Measurements from ENCODE around the gene SMCHD1. TPM values are rescaled to one million over a fixed set of nuclear protein-coding genes. Genes with fewer than 3 reads are reported as not detected.

Gene SMCHD1
- total RNA-seq, 1 experiment from 2014 or later = 33.0 TPM

DNA sequence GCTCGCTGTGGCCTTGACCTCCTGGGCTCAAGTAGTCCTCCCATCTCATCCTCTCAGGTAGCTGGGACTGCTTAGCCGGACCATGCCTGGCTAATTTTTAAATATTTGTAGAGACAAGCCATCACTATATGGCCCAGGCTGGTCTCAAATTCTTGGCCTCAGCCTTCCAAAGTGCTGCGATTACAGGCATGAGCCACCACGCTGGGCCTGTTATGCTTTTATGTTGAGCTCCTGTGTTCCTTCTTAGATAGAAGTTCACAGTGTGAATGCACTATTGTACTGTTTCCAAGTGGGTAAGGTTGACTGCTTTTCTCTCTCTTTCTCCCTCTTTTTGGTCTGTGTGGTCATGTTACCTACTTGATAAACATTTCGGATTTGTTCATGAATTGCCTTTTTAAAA is 61.9 kb downstream of the SMCHD1 start:
- no peaks in the 10 kb centered on the region for H3K27me3 Mint-ChIP-seq (ENCODE audit: low read depth)
- CTCF ChIA-PET = interaction anchor here (0.5 kb wide), 1 partner anchor 8 kb away, joined by 3 read pairs; no protein-coding TSS in a partner anchor
- ATAC-seq (no peak), DNase-seq (ENCODE audit: low spot score) (no peak)
- no peaks in the 10 kb centered on the region for H3K9me3 Mint-ChIP-seq
- POLR2A ChIA-PET = no interaction called here
- no peak overlapping the region for H3K4me3 Mint-ChIP-seq
- H3K27ac Mint-ChIP-seq = no peak overlapping the region; the same call in 1 of the 2 replicates
- peaks cover 9% of the 10 kb centered on the region for H3K4me1 Mint-ChIP-seq
- H3K36me3 Mint-ChIP-seq = peaks cover 28% of the 10 kb centered on the region
- TF ChIP-seq, protein P1, sequence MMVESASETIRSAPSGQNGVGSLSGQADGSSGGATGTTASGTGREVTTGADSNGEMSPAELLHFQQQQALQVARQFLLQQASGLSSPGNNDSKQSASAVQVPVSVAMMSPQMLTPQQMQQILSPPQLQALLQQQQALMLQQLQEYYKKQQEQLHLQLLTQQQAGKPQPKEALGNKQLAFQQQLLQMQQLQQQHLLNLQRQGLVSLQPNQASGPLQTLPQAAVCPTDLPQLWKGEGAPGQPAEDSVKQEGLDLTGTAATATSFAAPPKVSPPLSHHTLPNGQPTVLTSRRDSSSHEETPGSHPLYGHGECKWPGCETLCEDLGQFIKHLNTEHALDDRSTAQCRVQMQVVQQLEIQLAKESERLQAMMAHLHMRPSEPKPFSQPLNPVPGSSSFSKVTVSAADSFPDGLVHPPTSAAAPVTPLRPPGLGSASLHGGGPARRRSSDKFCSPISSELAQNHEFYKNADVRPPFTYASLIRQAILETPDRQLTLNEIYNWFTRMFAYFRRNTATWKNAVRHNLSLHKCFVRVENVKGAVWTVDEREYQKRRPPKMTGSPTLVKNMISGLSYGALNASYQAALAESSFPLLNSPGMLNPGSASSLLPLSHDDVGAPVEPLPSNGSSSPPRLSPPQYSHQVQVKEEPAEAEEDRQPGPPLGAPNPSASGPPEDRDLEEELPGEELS (CRISPR knock-in tag; IDR thresholded peaks at IDR 0.05) = no peak
- TF ChIP-seq, protein P2, sequence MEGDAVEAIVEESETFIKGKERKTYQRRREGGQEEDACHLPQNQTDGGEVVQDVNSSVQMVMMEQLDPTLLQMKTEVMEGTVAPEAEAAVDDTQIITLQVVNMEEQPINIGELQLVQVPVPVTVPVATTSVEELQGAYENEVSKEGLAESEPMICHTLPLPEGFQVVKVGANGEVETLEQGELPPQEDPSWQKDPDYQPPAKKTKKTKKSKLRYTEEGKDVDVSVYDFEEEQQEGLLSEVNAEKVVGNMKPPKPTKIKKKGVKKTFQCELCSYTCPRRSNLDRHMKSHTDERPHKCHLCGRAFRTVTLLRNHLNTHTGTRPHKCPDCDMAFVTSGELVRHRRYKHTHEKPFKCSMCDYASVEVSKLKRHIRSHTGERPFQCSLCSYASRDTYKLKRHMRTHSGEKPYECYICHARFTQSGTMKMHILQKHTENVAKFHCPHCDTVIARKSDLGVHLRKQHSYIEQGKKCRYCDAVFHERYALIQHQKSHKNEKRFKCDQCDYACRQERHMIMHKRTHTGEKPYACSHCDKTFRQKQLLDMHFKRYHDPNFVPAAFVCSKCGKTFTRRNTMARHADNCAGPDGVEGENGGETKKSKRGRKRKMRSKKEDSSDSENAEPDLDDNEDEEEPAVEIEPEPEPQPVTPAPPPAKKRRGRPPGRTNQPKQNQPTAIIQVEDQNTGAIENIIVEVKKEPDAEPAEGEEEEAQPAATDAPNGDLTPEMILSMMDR (IDR thresholded peaks at IDR 0.05) = no peak
- TF ChIP-seq, protein P3, sequence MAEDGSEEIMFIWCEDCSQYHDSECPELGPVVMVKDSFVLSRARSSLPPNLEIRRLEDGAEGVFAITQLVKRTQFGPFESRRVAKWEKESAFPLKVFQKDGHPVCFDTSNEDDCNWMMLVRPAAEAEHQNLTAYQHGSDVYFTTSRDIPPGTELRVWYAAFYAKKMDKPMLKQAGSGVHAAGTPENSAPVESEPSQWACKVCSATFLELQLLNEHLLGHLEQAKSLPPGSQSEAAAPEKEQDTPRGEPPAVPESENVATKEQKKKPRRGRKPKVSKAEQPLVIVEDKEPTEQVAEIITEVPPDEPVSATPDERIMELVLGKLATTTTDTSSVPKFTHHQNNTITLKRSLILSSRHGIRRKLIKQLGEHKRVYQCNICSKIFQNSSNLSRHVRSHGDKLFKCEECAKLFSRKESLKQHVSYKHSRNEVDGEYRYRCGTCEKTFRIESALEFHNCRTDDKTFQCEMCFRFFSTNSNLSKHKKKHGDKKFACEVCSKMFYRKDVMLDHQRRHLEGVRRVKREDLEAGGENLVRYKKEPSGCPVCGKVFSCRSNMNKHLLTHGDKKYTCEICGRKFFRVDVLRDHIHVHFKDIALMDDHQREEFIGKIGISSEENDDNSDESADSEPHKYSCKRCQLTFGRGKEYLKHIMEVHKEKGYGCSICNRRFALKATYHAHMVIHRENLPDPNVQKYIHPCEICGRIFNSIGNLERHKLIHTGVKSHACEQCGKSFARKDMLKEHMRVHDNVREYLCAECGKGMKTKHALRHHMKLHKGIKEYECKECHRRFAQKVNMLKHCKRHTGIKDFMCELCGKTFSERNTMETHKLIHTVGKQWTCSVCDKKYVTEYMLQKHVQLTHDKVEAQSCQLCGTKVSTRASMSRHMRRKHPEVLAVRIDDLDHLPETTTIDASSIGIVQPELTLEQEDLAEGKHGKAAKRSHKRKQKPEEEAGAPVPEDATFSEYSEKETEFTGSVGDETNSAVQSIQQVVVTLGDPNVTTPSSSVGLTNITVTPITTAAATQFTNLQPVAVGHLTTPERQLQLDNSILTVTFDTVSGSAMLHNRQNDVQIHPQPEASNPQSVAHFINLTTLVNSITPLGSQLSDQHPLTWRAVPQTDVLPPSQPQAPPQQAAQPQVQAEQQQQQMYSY (CRISPR knock-in tag; IDR thresholded peaks at IDR 0.05) = no peak
- TF ChIP-seq NFYB (CRISPR knock-in tag; conservative IDR thresholded peaks at IDR 0.05; ENCODE audit: low read depth) (no peak), ZNF121 (CRISPR knock-in tag; IDR thresholded peaks at IDR 0.05) (no peak), SP1 (CRISPR knock-in tag; conservative IDR thresholded peaks at IDR 0.05) (no peak), ZNF138 (CRISPR knock-in tag; conservative IDR thresholded peaks at IDR 0.05) (no peak)
- TF ChIP-seq, protein P4, sequence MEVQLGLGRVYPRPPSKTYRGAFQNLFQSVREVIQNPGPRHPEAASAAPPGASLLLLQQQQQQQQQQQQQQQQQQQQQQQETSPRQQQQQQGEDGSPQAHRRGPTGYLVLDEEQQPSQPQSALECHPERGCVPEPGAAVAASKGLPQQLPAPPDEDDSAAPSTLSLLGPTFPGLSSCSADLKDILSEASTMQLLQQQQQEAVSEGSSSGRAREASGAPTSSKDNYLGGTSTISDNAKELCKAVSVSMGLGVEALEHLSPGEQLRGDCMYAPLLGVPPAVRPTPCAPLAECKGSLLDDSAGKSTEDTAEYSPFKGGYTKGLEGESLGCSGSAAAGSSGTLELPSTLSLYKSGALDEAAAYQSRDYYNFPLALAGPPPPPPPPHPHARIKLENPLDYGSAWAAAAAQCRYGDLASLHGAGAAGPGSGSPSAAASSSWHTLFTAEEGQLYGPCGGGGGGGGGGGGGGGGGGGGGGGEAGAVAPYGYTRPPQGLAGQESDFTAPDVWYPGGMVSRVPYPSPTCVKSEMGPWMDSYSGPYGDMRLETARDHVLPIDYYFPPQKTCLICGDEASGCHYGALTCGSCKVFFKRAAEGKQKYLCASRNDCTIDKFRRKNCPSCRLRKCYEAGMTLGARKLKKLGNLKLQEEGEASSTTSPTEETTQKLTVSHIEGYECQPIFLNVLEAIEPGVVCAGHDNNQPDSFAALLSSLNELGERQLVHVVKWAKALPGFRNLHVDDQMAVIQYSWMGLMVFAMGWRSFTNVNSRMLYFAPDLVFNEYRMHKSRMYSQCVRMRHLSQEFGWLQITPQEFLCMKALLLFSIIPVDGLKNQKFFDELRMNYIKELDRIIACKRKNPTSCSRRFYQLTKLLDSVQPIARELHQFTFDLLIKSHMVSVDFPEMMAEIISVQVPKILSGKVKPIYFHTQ (CRISPR knock-in tag; IDR thresholded peaks at IDR 0.05) = no peak
- TF ChIP-seq, protein P5, sequence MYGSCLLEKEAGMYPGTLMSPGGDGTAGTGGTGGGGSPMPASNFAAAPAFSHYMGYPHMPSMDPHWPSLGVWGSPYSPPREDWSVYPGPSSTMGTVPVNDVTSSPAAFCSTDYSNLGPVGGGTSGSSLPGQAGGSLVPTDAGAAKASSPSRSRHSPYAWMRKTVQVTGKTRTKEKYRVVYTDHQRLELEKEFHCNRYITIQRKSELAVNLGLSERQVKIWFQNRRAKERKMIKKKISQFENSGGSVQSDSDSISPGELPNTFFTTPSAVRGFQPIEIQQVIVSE (CRISPR knock-in tag; IDR thresholded peaks at IDR 0.05; ENCODE audit: borderline replicate concordance) = no peak
- TF ChIP-seq, protein P6, sequence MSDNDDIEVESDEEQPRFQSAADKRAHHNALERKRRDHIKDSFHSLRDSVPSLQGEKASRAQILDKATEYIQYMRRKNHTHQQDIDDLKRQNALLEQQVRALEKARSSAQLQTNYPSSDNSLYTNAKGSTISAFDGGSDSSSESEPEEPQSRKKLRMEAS (CRISPR knock-in tag; IDR thresholded peaks at IDR 0.05) = no peak
- TF ChIP-seq, protein P7, sequence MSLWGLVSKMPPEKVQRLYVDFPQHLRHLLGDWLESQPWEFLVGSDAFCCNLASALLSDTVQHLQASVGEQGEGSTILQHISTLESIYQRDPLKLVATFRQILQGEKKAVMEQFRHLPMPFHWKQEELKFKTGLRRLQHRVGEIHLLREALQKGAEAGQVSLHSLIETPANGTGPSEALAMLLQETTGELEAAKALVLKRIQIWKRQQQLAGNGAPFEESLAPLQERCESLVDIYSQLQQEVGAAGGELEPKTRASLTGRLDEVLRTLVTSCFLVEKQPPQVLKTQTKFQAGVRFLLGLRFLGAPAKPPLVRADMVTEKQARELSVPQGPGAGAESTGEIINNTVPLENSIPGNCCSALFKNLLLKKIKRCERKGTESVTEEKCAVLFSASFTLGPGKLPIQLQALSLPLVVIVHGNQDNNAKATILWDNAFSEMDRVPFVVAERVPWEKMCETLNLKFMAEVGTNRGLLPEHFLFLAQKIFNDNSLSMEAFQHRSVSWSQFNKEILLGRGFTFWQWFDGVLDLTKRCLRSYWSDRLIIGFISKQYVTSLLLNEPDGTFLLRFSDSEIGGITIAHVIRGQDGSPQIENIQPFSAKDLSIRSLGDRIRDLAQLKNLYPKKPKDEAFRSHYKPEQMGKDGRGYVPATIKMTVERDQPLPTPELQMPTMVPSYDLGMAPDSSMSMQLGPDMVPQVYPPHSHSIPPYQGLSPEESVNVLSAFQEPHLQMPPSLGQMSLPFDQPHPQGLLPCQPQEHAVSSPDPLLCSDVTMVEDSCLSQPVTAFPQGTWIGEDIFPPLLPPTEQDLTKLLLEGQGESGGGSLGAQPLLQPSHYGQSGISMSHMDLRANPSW (CRISPR knock-in tag; conservative IDR thresholded peaks at IDR 0.05; ENCODE audit: low read depth) = no peak
